Choroid plexus epithelial cell (primary cell): ENCODE measurements around the gene NSMF.
"Not testable (repeated sequence)": the region's sequence is repeated elsewhere in the genome, so short reads cannot be mapped to it uniquely, and the experiment has no call there.

Experiments used
- DNase-seq: peaks from one replicate; pipeline ENCODE4 v3.0.0-alpha.2; 2010; ENCODE audit warnings: low read depth
- H3K4me3 ChIP-seq: 2 replicates; pipeline ENCODE4 v1.5.1; 2011; ENCODE audit warnings: low read depth, mild to moderate bottlenecking, control low read depth, low read length, moderate library complexity
- CTCF ChIP-seq: conservative IDR thresholded peaks from 2 replicates; pipeline ENCODE4 v1.5.1; 2011; ENCODE audit warnings: low read depth, mild to moderate bottlenecking, control low read depth, inconsistent platforms, low read length, moderate library complexity

The NSMF gene

GRCh38 chr9:137452006-137452760 lies 7.0 kb downstream of the NSMF start:
- no peak overlapping the region for H3K4me3 ChIP-seq
- no peak for TF ChIP-seq CTCF
- DNase-seq = no peak

GRCh38 chr9:137451264-137452005 lies 7.7 kb downstream of the NSMF start:
- not testable (repeated sequence) for H3K4me3 ChIP-seq, DNase-seq

GRCh38 chr9:137450539-137451222 lies 8.5 kb downstream of the NSMF start:
- not testable (repeated sequence) for DNase-seq

GRCh38 chr9:137449931-137450538 lies 9.1 kb downstream of the NSMF start:
- no peak for TF ChIP-seq CTCF
- DNase-seq = no peak
- no peak overlapping the region for H3K4me3 ChIP-seq

More at GRCh38 chr9:137450539-137451222, 8.5 kb downstream of the NSMF start:
- H3K4me3 ChIP-seq = not testable (repeated sequence)

- TF ChIP-seq CTCF = no peak
- no peak for DNase-seq
- H3K4me3 ChIP-seq = no peak overlapping the region
Observed at GRCh38 chr9:137449081-137449844, 9.9 kb downstream of the NSMF start.

GRCh38 chr9:137448602-137448962 lies 10.6 kb downstream of the NSMF start:
- DNase-seq = no peak
- TF ChIP-seq CTCF = no peak
- H3K4me3 ChIP-seq = no peak overlapping the region

- H3K4me3 ChIP-seq = no peak overlapping the region
- DNase-seq = no peak
- no peak for TF ChIP-seq CTCF
Observed at GRCh38 chr9:137447722-137448601, 11.2 kb downstream of the NSMF start.
